GM19397 (cell line): ENCODE results near the gene CTBP2.
A peak's percentile ranks its signal among the peaks of the same experiment; 100 is the strongest.
"Not testable (repeated sequence)": the region's sequence is repeated elsewhere in the genome, so short reads cannot be mapped to it uniquely, and the experiment has no call there.

ENCODE experiments used
- ATAC-seq: cut with Tn5 transposase; IDR thresholded peaks from one replicate; pipeline ENCODE4 v1.9.1; 2021; ENCODE audit warnings: mild to moderate bottlenecking, moderate library complexity; ENCODE audit not compliant: unreplicated experiment

The CTBP2 gene

DNA sequence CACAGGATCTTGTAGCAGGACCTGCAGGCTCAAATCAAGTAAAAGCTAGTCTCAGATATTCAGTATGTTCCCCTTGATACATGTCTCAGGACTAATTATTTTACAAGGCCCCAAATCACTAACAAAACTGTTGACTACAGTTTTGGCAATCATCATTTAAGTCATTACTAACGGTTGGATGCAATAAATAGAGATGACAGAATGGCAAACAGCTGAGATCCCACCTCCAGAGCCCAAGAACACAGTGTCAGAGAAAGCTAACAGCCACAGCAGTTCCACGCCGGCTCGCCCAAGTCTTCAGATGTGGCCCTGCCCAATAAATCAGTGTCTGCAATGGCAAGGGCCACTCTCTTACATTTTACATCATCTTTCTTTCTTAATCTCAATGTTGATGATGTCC is 87.6 kb downstream of the CTBP2 start:
- no peak for ATAC-seq

DNA sequence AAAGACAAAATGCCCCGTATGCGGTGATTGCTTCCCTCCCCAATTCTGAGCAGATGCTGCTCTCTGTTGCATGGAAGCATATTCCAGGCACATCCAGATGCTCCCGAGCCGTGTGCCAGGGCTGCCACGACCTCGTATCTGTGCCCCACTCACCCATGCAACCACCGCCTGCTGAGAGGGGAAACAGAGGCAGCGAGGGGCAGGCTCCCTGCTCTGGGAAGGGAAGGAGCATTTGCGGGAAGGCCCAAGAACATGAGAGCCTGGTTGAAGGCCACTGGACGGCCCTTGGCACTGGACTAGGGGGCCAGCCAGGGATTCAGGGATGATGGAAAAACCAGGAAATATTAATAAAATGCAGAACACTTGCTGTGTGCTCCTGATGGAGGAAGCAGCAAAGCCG is 89.4 kb downstream of the CTBP2 start:
- no peak for ATAC-seq

DNA sequence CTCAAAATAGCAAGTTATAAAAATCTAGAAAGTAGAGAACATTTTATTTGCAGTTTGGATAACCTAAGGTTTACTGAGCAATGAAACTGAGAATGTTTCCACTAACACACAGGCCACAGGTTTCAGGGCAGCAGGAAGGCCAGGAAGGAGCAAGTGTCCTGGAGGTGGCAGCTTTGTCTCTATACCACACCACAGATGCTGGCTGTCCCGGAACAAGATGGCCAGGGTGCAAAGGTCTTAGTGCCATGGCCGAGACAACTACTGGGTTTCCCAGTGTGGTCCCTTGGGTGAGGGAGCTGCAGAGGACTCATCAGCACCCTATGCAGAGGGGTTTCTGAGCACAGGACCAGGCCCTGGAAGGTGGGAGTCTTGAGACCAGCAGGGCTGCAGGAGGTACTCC is 92.0 kb downstream of the CTBP2 start:
- ATAC-seq, result no peak

DNA sequence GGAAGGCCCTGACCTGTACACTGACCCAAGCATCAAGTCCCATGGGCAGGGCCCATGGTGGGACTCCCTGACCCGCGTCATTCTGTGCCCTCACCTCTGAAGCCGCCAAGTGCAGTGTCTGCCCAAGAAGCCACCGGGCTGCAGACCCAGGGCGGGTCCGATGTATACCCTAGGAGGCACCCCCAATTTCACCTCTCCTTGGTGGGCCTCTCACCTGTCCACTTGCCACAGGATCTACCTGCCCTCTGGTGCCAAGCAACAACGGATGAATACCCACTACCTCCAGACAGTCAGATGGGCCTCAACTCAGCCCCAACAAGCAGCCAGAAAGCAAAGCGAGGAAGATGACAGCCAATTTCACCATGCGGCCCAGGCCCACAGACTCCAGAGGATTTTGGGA is 92.6 kb downstream of the CTBP2 start:
- no peak for ATAC-seq

DNA sequence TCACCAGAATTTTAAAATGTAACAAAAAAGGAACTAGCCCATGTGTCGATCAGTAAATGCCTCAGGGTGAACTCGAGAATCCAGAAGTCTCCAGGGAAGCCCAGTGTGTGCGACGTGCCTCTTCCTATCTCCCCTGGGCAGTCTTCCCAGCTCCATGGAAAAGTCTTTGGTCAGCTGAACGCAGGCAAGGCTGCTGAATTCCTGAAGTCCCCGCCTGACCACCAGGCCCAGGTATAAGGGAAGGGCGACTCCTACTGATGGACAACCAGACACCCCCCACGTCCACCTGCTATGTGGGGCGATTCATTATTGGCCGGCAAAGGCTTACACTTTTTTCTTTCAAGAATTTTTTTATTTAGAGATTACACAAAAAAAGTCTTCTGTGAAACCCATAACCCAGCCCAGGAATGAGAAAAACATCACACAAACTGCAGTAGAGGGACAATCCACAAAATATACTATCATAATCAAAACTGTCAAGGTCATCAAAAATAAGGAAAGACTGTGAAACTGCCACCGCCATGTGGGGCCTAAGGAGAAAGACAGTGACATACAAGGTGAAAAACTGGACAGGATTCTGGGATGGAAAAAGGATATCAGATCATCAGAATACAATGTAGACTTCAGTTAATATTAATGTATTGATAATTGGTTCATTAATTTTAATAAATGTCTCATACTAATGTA is 93.5 kb downstream of the CTBP2 start:
- ATAC-seq, result no peak

DNA sequence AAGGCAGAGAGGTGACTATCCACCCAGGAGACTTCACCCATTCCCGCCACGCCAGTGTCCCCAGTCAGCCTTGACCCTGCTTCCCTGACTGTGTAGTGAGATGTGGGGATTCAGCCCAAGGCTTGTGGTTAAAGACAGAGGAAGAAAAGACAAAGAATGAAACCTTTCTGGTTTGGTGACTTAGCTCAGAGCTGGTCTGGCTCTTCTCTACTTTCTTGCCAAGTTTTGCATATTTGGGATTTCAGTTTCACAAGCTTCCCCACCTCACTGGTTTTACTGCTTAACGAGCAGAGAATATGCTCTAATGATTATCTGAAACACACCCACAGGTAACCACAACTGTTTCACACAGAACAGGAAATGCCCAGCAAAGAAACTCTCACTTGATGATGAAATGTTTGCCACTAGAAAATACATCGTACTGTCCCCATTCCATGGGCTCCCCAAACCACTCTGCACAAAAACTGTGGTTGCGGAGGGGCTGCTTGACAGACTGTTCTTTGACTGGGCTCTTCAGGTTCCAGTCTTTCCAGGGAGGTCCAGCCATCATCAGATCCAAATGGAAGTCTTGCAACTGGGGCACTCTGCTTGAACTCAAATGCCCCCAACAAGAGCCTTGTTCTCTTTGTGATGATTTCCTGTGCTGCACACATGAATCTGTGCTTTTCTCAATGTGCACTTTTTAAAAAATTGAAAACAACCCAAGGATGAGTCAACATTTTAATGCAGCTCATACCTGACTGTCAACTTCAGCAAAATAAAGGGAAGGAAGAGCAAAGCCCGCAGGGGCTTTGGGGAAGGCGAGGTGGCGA is 95.5 kb downstream of the CTBP2 start:
- ATAC-seq, result peak; percentile 89

DNA sequence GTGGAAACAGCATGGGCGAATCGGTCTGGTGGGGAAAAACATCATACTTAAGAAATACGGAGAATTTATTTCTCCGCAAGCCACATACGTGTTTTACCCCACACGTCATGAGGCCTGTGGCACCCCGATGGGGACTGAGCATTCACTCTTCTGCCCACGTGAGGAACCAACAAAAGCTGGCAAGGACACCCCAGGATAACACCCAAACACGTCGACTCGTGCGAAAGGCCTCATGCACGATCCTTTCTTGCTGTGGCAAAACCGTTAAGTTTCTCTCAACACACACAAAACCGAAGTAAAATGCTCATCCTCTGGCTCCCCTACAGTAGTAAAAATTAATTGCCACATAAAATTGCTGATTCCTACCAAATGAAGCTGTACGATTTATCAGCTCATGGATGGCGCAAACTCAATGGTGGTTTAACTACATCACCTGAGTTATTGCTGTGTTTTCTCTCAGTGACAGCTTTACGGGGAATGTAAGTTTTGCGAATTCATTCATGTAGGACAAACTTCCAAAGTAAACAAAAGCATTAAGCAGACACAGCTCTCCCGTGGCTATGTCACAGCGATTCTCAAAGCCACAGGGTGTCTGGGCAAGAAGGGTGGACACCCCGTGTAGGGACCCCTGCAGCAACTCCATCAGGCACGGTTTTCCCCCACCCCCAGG is 97.0 kb downstream of the CTBP2 start:
- ATAC-seq, result no peak

DNA sequence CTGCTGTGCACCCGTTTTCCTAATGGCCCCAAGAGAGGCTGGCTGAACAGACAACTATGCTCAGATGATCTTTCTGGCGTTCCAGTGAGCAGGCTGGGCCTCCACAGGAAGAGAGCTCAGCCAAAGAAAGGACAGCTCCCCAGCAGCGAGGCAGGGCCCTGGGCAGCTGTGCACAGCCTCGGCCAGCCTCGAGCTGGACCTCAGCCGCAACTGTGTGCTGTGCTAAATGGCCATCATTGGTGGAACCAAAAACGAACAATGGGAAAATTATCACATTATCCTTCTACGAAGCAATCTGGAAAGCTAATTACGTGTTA is 97.5 kb downstream of the CTBP2 start:
- no peak for ATAC-seq

DNA sequence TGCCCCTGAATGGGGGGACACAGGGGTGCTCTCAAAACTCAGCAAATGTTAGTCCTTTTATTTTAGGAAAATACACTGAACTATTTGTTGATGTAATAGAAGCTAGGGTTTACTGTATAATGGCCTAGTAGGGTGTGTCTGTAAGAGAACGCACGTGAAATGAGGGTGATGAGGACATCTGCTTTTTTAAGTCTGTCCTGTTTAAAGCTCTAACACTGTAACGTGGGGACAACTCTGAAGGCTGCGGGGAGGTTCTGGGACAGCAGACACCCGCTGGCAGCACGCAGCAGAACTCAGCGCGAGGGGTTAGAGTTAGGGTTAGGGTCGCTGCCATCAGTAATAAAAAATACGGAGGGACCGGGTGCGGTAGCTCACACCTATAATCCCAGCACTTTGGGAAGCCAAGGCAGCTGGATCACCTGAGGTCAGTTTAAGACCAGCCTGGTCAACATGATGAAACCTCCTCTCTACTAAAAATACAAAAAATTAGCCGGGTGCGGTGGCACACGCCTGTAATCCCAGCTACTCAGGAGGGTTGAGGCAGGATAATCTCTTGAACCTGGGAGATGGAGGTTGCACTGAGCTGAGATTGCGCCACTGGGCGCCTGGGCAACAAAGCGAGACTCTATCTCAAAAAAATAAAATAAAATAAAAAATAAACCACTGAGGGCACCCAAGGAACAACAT is 98.0 kb downstream of the CTBP2 start:
- ATAC-seq, result no peak

DNA sequence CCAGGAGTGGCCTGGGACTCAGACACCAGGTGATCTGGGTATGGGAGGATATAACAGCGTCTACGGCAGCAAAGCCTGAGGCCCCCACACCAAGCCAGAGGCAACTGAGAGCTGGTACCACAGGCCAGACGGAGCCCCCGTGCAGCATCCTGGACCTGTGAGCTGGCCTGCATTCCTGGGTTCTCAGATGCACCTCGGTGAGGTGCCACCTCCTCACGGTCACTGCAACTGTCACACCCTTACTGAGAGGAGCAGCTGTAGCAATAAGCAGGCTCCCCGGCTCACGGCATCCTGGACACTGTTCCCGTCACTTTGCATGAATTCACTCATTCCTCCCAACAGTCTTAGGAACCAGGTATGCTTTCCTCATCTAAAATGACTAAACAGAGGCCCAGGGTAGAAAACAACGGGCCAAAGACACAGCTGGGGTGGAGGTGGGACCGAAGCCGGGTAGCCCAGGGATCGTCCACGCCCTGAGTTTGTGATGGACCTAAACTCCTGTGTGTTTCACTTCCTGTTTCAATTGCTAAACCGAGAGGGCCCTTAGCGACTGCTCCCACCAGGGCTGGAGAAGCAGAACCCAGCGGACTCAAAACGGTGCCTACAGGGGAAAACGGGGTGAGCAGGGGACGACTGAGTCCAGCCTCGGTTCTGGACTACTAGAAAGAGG is 98.7 kb downstream of the CTBP2 start:
- ATAC-seq, result no peak

DNA sequence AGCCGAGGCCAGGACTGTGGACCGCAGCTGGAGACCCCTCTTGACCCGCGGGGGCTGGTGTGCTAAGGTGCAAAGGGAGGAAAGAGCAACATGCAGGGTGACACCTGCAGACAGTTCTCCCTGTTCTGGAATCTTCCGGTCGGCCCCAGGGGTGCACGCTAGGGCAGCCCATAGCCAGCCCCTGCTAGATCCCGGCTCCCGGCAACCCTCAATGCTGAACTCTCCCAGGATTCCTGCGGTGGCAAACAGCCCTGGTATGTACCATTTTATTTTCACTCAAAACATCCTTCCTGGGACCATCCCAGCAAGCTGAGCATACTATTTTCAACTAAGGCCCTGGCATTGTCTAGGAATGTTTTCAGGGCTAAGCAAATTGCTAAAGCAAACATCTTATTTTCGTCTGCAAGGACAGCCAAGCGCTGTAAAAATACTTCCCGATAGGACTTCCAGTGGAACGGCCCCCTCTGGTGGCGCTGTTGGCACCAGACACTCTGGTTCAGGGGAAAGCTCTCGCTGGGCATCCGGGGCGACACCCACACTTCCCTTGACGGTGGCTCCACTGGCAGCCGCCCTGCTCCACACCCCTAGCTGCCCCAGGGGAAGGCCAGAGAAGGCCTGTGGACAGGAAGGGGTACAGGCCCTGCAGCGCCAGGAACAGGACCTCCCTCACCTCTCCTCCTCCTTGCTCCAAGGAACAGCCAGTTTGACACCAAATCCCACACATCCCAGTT is 99.4 kb downstream of the CTBP2 start:
- ATAC-seq, result no peak

DNA sequence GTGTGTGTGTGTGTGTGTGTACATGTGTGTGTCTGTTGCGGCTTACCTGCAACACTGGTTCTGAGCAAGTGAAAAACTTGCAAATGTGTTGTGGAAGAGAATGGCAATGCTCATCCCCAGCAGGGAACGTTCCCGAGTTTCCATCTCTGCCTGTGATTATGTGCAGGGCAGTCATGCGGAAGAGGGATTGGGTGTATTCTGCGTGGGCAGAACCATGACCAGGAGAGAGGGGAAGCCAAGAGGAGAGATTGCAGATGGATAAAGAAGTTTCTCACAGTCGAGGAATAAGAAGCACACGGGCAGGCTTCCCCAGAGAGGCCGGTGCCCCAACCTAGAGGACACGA is 99.9 kb downstream of the CTBP2 start:
- ATAC-seq, result no peak

DNA sequence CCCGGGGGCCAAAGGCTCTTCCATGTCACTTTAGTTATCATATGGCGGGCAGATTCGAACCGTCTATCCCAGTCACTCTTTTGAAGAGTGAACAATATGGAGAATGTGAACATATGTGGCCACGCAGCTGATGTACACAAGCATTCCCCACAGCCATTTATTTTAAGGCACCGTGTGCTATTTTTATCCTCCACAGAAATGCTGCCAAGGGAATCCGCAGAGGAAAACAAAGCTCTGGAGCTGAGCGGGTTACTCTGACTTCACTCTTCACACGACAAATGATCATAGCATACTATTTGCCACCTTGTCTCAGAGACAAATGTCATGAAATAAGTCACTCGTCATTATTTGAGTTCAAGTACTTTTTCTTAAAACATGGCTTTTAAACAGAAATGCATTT is 100.3 kb downstream of the CTBP2 start:
- ATAC-seq, result no peak

DNA sequence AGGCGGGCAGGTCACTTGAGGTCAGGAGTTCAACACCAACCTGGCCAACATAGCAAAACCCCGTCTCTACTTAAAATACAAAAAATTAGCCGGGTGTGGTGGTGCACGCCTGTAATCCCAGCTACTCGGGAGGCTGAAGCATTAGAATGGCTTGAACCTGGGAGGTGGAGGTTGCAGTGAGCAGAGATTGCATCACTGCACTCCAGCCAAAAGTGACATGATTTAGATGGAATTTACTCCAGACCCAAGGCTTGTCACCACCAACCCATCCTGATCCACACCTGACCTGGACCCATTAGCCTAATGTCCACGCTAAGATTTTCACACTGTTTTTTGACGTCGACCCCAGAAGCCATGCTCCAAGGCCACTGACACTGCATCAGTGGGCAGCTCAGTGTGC is 101.0 kb downstream of the CTBP2 start:
- not testable (repeated sequence) for ATAC-seq

DNA sequence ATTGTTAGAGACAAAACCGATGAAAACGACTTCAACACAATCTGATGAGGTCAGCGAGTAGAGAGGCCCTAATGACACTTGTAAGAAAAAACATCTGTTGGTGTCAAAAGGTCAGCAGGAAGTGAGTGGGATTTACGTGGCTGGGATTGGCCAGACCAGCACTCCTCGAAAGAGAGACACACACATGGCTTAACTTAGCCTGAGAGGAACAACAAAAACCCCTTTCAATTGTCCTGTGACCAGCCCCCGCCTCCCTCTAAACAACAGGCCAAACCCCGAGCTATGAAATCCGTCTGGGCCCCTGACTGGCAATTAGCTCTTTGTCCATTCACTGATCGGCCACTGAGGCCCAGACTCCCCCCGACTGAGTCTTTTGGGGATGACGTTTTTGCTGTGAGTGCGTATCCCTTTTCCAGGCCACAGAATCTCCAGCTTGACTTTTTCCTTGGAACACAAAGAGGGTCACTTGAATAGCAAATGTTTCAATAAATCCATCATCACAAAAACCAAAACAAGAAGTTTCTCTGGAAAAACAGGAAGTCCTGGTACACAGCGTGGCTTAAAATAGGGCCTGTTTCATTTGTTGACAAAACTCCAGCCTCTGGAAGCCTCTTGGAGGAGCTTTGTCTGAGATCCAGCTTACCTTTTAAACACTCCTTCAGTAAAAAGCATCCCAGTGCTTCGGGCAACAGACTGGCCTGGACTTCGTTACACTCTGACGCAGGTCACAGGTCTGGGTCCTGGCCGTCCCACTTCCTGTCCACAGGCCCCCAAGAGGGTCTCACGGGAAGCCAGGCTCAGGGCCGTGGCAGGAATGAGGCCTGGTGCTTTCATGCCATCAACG is 103.0 kb downstream of the CTBP2 start:
- ATAC-seq, result no peak

DNA sequence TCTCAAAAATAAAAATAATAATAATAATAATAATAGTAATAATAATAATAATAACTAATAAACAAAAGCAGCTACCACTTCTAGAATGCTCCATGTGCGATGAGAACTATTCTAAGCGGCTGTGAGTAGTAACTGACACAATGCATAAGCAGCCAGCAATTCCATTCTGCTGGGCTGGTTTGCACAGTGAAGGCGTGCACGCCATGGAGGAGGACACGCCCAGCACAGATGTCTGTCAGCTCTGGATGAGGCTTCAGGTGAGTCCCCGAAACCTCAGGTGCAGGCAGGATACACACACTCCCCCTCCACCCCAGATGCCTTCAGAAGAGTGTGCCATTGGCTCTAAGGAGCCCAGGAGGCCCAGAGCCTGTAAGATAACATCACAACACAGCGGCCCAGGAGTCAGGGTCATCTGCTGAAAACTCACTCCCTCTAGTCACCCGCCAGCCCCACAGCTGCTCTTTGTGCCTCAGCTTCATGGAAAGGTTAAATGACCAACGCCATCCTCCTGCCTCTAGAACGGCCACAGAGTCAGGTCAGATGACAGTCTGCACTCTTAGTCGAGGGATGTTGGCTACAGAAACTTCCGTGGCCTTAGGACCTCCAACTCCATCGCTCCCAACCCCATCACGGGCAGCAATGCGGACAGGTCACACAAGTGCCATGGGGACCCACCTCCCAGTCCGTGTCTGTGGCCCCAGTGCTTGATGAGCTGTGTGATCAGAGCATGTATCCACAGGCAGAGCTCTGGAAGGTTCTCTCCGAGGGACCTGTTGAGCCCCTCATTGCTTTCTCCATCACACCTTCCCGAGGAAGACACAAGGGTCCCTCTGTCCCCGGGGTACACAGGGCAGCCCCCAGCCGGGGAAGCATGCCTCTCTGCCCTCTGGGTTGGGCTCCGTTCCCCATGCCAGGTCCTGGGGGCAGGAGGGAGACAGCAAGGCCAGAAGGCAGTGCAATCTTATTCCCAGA is 103.9 kb downstream of the CTBP2 start:
- ATAC-seq, result no peak

DNA sequence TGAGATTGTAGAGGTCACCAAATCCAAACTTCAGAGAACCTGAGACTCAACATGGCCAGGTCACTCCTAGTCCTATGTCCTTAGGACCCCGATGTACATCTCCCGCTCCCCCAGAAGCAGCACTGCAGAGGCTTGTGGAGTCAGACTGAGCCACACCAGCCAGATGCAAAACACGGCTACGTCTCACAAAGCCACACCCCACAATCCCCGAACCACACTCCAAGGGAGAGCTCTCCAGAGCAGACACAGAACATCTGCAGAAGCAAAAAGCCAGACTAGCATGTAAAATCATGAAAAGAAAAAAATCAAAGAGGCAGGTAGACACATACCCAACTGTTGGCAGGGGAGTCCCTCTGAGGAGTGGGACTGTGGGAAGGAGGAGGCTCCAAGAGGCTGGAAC is 104.9 kb downstream of the CTBP2 start:
- ATAC-seq, result no peak

DNA sequence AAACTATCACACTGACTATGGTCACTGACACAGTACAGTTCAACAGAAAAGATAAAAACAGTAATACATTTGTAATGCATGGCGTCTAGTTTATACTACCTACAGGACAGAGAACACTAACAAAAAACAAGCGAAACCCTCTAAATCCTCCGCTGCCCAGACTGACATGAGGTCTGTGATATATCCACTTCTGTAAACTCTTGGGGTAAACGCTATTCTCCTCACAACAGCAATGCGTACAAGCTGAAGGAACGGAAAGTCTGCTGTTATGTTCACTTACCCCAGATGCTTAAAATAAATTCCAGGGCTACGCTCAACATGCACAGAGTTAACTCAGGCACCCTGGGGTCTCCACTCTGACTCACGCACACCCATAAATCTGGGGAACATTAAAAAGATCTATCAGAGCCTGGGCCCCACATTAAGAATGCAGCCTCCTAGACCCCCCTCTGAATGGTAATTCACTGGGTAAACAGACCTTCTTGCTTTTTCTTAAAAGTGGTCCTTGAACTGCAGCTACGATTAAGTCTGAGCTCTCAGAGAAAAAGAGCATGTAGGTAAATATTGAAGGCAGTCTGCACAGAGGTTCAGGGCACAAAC is 105.6 kb downstream of the CTBP2 start:
- no peak for ATAC-seq
